Omental fat pad (tissue), 4 donors: ENCODE measurements around the gene PALM3. TPM values are rescaled to one million over a fixed set of nuclear protein-coding genes. Genes with fewer than 3 reads are reported as not detected.

Experiments
- ATAC-seq: fragments of 150-250 bp; one replicate; pipeline ENCODE4 v1.9.1; 2016; ENCODE audit warnings: mild to moderate bottlenecking, moderate library complexity; ENCODE audit not compliant: low FRiP score
- DNase-seq: peaks from one replicate; pipeline ENCODE4 v3.0.0-alpha.2; 2019; ENCODE audit warnings: low spot score
- total RNA-seq, 4 donors: library from RNA; depleted of rRNA; stranded (reverse); fragments of >200 nt; gene quantifications; one replicate each; pipeline ENCODE4 v1.1.0, GENCODE V29; 2016
- TF ChIP-seq, protein P1 (sequence below), 3 donors: fragments of 450-650 bp; IDR thresholded peaks; one replicate each; pipeline ENCODE4 v1.5.1; 2016 to 2017; ENCODE audit warnings: antibody characterized with exemption in 3 of 3, mild to moderate bottlenecking in 3 of 3, moderate library complexity in 2 of 3

Gene PALM3
- total RNA-seq, 4 donors from 2014 or later, result not detected

DNA sequence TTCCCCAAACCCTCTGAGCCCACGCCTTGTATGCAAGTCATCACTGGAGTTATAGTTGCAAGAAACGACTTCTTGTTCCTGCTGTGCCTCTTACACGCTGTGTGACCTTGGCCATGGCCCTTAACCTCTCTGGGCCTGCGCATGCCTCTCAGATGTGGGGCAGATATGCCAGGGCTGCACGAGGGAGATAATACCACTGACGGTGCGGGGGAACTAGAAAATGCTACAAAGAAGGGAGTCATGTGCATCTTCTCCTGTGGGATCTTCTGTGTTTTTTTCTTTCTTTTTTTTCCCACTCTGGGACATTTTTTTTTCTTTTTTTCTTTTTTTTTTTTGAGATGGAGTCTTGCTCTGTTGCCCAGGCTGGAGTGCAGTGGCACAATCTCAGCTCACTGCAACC lies 33.0 kb upstream of the PALM3 start:
- TF ChIP-seq, protein P1, sequence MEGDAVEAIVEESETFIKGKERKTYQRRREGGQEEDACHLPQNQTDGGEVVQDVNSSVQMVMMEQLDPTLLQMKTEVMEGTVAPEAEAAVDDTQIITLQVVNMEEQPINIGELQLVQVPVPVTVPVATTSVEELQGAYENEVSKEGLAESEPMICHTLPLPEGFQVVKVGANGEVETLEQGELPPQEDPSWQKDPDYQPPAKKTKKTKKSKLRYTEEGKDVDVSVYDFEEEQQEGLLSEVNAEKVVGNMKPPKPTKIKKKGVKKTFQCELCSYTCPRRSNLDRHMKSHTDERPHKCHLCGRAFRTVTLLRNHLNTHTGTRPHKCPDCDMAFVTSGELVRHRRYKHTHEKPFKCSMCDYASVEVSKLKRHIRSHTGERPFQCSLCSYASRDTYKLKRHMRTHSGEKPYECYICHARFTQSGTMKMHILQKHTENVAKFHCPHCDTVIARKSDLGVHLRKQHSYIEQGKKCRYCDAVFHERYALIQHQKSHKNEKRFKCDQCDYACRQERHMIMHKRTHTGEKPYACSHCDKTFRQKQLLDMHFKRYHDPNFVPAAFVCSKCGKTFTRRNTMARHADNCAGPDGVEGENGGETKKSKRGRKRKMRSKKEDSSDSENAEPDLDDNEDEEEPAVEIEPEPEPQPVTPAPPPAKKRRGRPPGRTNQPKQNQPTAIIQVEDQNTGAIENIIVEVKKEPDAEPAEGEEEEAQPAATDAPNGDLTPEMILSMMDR (IDR thresholded peaks at IDR 0.05), result no peak
- no peak for ATAC-seq

DNA sequence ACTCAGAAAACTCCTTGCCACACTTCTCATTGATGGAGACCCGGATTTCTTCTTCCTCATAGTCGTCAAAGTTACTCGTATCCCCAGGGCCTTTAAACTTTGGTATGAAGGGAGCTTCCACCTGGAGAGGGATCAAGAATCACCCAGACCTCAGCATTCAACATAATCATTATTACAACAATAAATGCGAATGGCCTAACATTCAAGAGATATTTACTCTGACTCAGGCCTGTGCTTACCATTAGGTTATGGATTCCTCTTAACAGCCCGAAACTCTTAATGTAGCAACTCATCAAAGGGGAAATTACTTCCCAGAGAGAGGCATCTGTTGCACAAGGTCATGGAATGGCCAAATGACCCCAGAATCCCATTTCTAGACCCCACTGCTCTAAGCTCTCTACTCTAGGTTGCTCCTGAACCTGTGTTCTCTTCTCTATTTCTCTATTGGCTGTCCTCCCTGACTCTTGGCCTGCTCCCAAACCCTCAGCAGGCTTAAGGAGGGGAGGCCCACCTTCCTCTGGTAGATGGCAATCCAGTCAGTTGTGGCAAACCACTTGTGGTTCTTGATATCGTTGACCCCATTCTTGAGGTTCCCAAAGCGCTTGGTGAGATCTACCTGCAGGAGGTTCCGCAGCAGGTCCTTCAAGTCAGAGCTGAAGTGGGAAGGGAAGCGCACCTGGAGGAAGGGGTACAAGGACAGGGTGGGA lies 31.4 kb upstream of the PALM3 start:
- DNase-seq, result no peak
- TF ChIP-seq, protein P1 (IDR thresholded peaks at IDR 0.05), result no peak
- ATAC-seq, result no peak

More for the DNA sequence above, 33.0 kb upstream of the PALM3 start:
- DNase-seq, result no peak

DNA sequence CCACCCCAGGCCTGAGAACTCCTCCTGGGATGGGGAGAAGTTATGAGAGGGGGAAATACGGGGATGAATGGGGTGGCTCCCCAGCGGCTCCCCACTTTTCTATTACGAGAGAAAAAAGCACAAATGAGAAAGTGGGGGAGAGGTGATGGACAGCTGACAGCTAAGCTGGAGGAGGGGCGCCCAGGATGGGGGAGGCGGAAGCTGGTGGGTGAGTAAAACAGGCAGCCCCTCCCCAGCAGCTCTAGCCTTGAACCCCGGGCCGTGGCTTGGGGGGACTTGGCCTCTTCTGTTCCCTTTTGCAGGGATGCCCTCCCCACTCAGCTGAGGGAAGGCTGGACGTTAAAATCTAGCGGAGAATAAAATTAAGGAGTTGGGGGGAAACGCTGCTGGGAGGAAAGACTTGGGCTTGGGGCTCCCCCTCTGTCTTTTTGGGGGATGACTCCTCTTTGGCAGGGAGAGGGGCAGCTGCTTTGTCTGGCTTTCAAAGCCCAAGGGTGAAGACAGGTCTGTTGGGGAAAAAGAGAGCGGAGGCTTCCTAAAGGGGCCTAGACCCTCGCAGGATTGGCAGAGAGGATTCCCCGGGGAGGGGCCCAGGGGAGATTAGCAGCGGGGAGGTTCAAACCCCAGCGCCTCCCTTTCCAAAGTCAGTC lies 30.1 kb upstream of the PALM3 start:
- DNase-seq, result no peak
- ATAC-seq, result no peak
- TF ChIP-seq, protein P1 (IDR thresholded peaks at IDR 0.05), result no peak

DNA sequence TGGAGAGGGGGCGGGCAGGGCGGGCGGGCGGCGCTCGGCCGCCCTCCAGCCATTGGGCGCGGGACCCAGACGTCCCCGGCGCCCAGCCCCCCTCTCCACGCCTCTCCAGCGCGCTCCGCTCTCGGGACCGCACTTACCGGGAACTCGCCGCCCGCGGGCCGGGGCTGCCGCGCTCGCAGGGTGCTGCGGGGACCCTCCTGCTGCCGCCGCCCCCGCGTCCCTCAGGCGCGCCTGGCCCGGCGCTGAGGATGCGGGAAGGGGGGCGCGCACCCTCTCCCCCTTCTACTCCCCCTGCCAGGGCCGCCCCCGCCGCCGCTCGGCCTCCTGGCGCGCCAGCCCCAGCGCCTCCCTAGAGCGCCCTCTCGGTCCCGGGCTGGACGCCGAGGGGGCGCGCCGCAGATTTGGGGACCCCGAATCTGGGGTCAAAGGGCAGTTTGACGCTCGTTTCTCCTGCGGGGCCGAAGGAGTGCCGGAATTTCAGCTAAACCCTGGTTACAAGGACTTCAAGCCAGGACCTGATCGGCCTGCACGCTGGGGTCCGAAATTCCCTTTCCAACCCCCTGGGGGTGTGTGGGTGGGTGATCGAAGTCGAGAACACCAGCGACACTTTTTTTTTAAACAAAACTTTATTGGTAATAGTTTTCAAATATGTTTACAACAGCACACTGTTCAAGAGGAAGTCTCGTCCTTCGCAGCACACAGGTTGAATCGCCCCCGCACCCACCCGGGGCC lies 29.4 kb upstream of the PALM3 start:
- TF ChIP-seq, protein P1 (IDR thresholded peaks at IDR 0.05), result no peak
- DNase-seq (no peak), ATAC-seq (peak; percentile 79)

DNA sequence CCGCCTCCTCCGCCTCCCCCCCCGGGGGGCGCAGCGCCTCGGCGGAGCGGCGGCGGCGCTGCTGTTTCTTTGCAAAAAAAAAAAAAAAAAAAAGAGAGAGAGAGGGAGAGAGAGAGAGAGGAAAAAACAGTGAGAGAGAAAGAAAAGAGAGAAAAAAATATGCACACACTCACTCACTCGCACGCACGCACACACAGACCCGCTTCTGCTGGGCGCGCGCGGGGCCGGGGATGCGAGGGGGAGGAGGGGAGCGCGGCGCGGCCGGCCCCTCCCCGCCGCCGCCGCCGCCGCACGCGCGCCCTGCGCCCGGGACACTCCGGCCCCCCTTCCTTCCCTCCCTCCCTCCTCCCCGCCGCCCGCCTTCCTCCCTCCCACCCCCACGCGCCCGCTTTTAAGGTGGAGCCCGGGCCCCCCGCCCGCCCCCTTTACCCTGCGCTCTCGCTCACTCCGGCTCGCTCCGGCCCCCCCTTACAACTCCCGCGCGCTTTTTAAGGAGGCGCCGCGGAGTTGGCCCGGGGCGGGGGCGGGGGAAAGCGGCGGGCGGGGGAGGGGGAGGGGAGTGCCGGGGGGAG lies 28.7 kb upstream of the PALM3 start, which contains the start of gene SAMD1:
TSS of gene SAMD1 (minus strand) at position 243 of the 572 bp plus-strand sequence.
- peak; percentile 80 for ATAC-seq
- DNase-seq, result peak; percentile 47
- TF ChIP-seq, protein P1 (IDR thresholded peaks at IDR 0.05), result no peak

DNA sequence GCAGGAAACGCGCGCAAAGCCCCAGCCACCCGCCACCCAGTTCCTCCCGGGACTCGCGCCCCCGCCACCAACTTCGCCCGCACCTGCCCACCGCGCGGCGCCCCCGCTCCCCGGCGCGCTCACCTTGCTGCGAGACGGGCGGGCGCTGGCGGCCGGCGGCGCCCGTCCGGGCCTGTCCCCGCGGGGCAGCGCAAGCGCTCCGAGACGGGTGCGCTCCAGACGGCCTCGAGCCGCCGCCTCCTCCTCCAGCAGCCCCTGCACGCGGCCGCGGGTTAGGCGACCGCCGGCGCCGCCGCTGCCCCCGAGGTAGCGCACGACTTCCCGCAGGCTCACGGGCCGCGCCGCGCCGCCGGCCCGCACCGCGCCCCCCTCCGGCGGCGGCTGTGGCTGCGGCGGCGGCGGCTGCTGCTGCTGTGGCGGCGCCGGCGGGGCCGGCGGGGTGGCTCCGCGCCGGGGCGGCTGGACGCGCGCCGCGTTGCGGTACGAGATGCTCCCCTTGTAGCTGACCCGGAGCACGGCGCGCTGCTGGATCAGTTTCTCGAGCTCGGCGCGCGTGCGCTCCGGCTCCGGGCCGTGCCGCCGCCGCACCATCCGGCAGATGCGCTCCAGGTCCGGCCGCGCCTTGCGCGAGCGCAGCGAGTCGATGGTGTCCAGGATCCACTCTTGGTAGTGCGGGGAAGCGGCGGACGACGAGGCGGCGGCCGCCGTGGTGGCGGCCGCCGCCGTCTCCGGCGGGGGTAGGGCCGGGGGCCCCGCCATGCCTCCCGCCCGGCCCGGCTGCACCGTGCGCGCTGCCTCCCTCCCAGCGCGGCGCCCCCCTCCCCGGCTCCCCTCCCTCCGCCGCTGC lies 28.0 kb upstream of the PALM3 start:
- ATAC-seq (peak; percentile 4), DNase-seq (no peak)
- TF ChIP-seq, protein P1 (IDR thresholded peaks at IDR 0.05), result no peak
